ENCODE measurements around the gene MYLK.

- TF ChIP-seq HDAC2 (IDR thresholded peaks at IDR 0.05) = no peak
- TF ChIP-seq GTF2F1 (IDR thresholded peaks at IDR 0.05; ENCODE audit: low read depth, low read length) = no peak
- no peak for TF ChIP-seq CTCF (IDR thresholded peaks at IDR 0.05 in 2 of 3, conservative IDR thresholded peaks at IDR 0.05 in 1 of 3; ENCODE audit: insufficient read depth in 2 of 3, low read depth in 1 of 3, low read length in 3 of 3)
- TF ChIP-seq TCF7L2 (IDR thresholded peaks at IDR 0.05; ENCODE audit: low read depth, low read length) = no peak
- TF ChIP-seq ETV6 (IDR thresholded peaks at IDR 0.05; ENCODE audit: borderline replicate concordance in 1 of 2, low read depth in 2 of 2, low read length in 1 of 2) = no peak
- TF ChIP-seq ETV6 (CRISPR knock-in tag; IDR thresholded peaks at IDR 0.05; ENCODE audit: borderline replicate concordance) = no peak
- TF ChIP-seq PKNOX1 (IDR thresholded peaks at IDR 0.05) = no peak
- TF ChIP-seq FIP1L1 (IDR thresholded peaks at IDR 0.05; ENCODE audit: low read depth, low read length, poor library complexity, severe bottlenecking) = no peak
- no peak for TF ChIP-seq CHD4 (IDR thresholded peaks at IDR 0.05; ENCODE audit: insufficient read depth, insufficient replicate concordance, low read depth, low read length, poor library complexity, severe bottlenecking)
Observed at GRCh38 chr3:123716411-123716810, 167.7 kb downstream of the MYLK start.

All from K562 (cell line).